ENCODE measurements around the gene TMEM201. TPM values are rescaled to one million over a fixed set of nuclear protein-coding genes. Genes with fewer than 3 reads are reported as not detected.

TMEM201 gene
- total RNA-seq, 1 experiment from 2014 or later = 14.2 TPM

GRCh38 chr1:9576903-9577302, 11.8 kb upstream of the TMEM201 start:
- no peak for DNase-seq (ENCODE audit: low read depth)

GRCh38 chr1:9577423-9577822, 11.3 kb upstream of the TMEM201 start:
- DNase-seq (ENCODE audit: low read depth) = no peak

GRCh38 chr1:9580942-9581341, 7.8 kb upstream of the TMEM201 start:
- DNase-seq (ENCODE audit: low read depth) = no peak

- no peak for DNase-seq (ENCODE audit: low read depth)
Observed at GRCh38 chr1:9586147-9586766, 2.5 kb upstream of the TMEM201 start.

GRCh38 chr1:9589144-9589718, 520 bp downstream of the TMEM201 start:
- peak; percentile 31 for DNase-seq (ENCODE audit: low read depth)

- peak; percentile 30 for DNase-seq (ENCODE audit: low read depth)
Observed at GRCh38 chr1:9589719-9590157, 1.0 kb downstream of the TMEM201 start.

- no peak for DNase-seq (ENCODE audit: low read depth)
Observed at GRCh38 chr1:9590201-9590600, 1.5 kb downstream of the TMEM201 start.

- DNase-seq (ENCODE audit: low read depth) = peak; percentile 14
Observed at GRCh38 chr1:9590945-9591668, 2.4 kb downstream of the TMEM201 start.

GRCh38 chr1:9591669-9592509, 3.2 kb downstream of the TMEM201 start:
- DNase-seq (ENCODE audit: low read depth) = no peak

GRCh38 chr1:9592510-9593075, 3.9 kb downstream of the TMEM201 start:
- no peak for DNase-seq (ENCODE audit: low read depth)

GRCh38 chr1:9593147-9593491, 4.4 kb downstream of the TMEM201 start:
- DNase-seq (ENCODE audit: low read depth) = no peak

- peak; percentile 81 for DNase-seq (ENCODE audit: low read depth)
Observed at GRCh38 chr1:9593492-9594465, 5.1 kb downstream of the TMEM201 start.

GRCh38 chr1:9594471-9595155, 5.9 kb downstream of the TMEM201 start:
- no peak for DNase-seq (ENCODE audit: low read depth)

- no peak for DNase-seq (ENCODE audit: low read depth)
Observed at GRCh38 chr1:9595156-9595967, 6.7 kb downstream of the TMEM201 start.

- DNase-seq (ENCODE audit: low read depth) = no peak
Observed at GRCh38 chr1:9595968-9596340, 7.2 kb downstream of the TMEM201 start.

- DNase-seq (ENCODE audit: low read depth) = no peak
Observed at GRCh38 chr1:9596415-9597123, 7.9 kb downstream of the TMEM201 start.

- no peak for DNase-seq (ENCODE audit: low read depth)
Observed at GRCh38 chr1:9597361-9598315, 8.9 kb downstream of the TMEM201 start.

Data from LHCN-M2 (cell line).